K562 (cell line): ENCODE measurements around the gene MEF2D. TPM values are rescaled to one million over a fixed set of nuclear protein-coding genes. Genes with fewer than 3 reads are reported as not detected.
A peak's percentile ranks its signal among the peaks of the same experiment; 100 is the strongest.

Experiments
- CTBP1 ChIP-seq: fragments of 450-650 bp; IDR thresholded peaks from 2 replicates; pipeline ENCODE4 v1.6.1; 2016; ENCODE audit warnings: borderline replicate concordance
- MAX ChIP-seq: sonication (generic); formaldehyde crosslinking; IDR thresholded peaks from 2 replicates; pipeline ENCODE4 v1.9.0; 2022; ENCODE audit warnings: mild to moderate bottlenecking, missing genetic modification reagents
- MEIS2 ChIP-seq: fragments of 450-650 bp; IDR thresholded peaks from 2 replicates; pipeline ENCODE4 v1.6.1; 2014; ENCODE audit warnings: mild to moderate bottlenecking; ENCODE audit not compliant: partially characterized antibody
- NFE2 ChIP-seq: IDR thresholded peaks from 2 replicates; pipeline ENCODE4 v1.6.1; 2014; ENCODE audit warnings: antibody characterized with exemption, low read depth
- PKNOX1 ChIP-seq: fragments of 450-650 bp; IDR thresholded peaks from 2 replicates; pipeline ENCODE4 v1.6.1; 2016
- POU5F1 ChIP-seq: fragments of 150-350 bp; IDR thresholded peaks from 2 replicates; pipeline ENCODE4 v1.6.1; 2014; ENCODE audit warnings: borderline replicate concordance, low read length, low read depth, mild to moderate bottlenecking; ENCODE audit not compliant: partially characterized antibody
- REST ChIP-seq, 2 experiments: fragments of 450-650 bp; formaldehyde crosslinking in 1 of 2; IDR thresholded peaks; 2 replicates each; pipeline versions ENCODE4 v1.4.0 to v1.6.1; 2014 to 2020; ENCODE audit warnings: mild to moderate bottlenecking in 2 of 2, borderline replicate concordance in 1 of 2, low read depth in 1 of 2
- SAP30 ChIP-seq: fragments of 200-600 bp; sonication (generic); IDR thresholded peaks from 2 replicates; pipeline ENCODE4 v1.6.1; 2012; ENCODE audit warnings: borderline replicate concordance, low read depth, mild to moderate bottlenecking, moderate library complexity, low read length, control low read depth, inconsistent platforms; ENCODE audit not compliant: insufficient read depth, poor library complexity, severe bottlenecking
- SMARCA5 ChIP-seq: fragments of 450-650 bp; IDR thresholded peaks from 2 replicates; pipeline ENCODE4 v1.6.1; 2016
- VEZF1 ChIP-seq: fragments of 200-800 bp; sonication (Bioruptor generic); IDR thresholded peaks from 2 replicates; pipeline ENCODE4 v1.6.1; 2017; ENCODE audit warnings: missing genetic modification characterization, missing compliant biosample characterization
- ZNF263 ChIP-seq: sonication (generic); formaldehyde crosslinking; IDR thresholded peaks from 2 replicates; pipeline ENCODE4 v1.8.0; 2022; ENCODE audit warnings: mild to moderate bottlenecking, missing genetic modification reagents, borderline replicate concordance
- polyA plus RNA-seq, 8 experiments: library from polyadenylated mRNA; depleted of rRNA in 4 of 8; stranded (reverse) in 5 of 8; unstranded in 3 of 8; fragments of >200 nt; fragmentation: Nextera tagmentation in 2 of 8; fragmentation: Illumina TruSeq in 1 of 8; extraction: Ambion mirVana in 2 of 8; extraction: Trizol in 1 of 8; gene quantifications; 2 replicates each; pipeline versions ENCODE4 v1.2.1 to v1.2.3, GENCODE V29; 2011 to 2014; ENCODE audit warnings: inconsistent platforms in 1 of 8, missing spikeins in 1 of 8
- total RNA-seq, 7 experiments: library from RNA; depleted of rRNA in 6 of 7; stranded (reverse); fragments of >200 nt in 6 of 7; fragmentation: Illumina TruSeq in 2 of 7; extraction: Trizol in 2 of 7; gene quantifications; 2 replicates each; pipeline versions ENCODE4 v1.2.1 to v1.2.3, GENCODE V29; 2011 to 2021; ENCODE audit warnings: low replicate concordance in 1 of 7
- TF ChIP-seq, protein P1 (sequence below): fragments of 450-650 bp; IDR thresholded peaks from 2 replicates; pipeline ENCODE4 v1.7.0; 2016; ENCODE audit warnings: borderline replicate concordance

The MEF2D gene
- total and polyA plus RNA-seq, 9 of the 15 experiments (the other 6 are each of a cell fraction or from before 2014, with no cell fraction given): 0.10 to 19.5 (median 2.6) TPM

DNA sequence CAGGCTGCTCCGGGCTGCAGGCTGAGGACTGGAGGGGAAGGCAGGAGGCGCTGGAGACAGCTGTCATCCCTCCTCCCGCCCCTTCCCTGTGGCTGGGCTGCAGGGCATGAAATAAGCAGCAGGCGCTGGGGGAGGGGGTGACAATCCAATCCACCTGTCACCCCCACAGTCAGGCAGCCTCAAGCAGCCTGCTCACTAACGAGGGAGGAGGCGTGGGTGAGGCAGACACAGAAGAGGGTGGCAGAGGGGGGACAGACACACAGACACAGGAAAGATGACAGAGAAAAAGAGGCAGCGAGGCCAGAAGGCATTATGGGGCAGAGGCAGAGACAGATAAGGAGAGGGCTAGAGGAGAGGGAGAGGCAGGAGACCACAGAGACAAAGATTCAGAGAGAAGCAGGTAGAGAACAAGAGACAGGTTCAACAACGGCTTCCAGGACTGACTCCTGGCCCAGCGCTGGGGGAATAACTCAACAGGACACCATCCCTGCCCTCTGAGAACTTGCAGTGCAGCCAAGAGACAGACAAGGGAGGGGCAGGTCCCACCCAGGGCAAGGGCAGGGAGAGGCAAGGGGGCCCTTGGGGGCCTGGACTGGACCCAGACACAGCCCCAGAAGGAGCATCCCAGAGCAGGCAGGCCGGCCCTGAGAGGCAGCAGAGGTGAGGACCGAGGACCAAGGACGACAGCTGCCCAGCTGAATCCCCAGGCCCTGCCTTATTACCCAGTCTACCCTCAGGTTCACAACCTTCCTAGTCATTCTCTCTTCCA lies 11.2 kb downstream of the MEF2D start (continued):
- 0 out of 2 replicates have a peak, but pooled peaks have one; percentile 3 for TF ChIP-seq REST (IDR thresholded peaks at IDR 0.05; ENCODE audit: borderline replicate concordance)
- no peak for TF ChIP-seq REST (CRISPR knock-in tag; IDR thresholded peaks at IDR 0.05; ENCODE audit: low read depth)
- 0 out of 2 replicates have a peak, but pooled peaks have one; percentile 35 for TF ChIP-seq SMARCA5
- TF ChIP-seq NFE2: no peak
- TF ChIP-seq VEZF1 (CRISPR knock-in tag): peak; percentile 26; the same call in 1 of the 2 replicates
- peak; percentile 26; the same call in 1 of the 2 replicates for TF ChIP-seq CTBP1
- no peak for TF ChIP-seq POU5F1
- peak; percentile 66; the same call in 1 of the 2 replicates for TF ChIP-seq ZNF263 (CRISPR knock-in tag)
- 0 out of 2 replicates have a peak, but pooled peaks have one; percentile 2 for TF ChIP-seq MAX (CRISPR knock-in tag)
- TF ChIP-seq PKNOX1: peak; percentile 60
- peak; percentile 45 for TF ChIP-seq SAP30
- TF ChIP-seq MEIS2: peak; percentile 15
- TF ChIP-seq, protein P1, sequence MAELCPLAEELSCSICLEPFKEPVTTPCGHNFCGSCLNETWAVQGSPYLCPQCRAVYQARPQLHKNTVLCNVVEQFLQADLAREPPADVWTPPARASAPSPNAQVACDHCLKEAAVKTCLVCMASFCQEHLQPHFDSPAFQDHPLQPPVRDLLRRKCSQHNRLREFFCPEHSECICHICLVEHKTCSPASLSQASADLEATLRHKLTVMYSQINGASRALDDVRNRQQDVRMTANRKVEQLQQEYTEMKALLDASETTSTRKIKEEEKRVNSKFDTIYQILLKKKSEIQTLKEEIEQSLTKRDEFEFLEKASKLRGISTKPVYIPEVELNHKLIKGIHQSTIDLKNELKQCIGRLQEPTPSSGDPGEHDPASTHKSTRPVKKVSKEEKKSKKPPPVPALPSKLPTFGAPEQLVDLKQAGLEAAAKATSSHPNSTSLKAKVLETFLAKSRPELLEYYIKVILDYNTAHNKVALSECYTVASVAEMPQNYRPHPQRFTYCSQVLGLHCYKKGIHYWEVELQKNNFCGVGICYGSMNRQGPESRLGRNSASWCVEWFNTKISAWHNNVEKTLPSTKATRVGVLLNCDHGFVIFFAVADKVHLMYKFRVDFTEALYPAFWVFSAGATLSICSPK: 0 out of 2 replicates have a peak, but pooled peaks have one; percentile 15
